ENCODE measurements around the gene LTA.

Gene LTA

DNA sequence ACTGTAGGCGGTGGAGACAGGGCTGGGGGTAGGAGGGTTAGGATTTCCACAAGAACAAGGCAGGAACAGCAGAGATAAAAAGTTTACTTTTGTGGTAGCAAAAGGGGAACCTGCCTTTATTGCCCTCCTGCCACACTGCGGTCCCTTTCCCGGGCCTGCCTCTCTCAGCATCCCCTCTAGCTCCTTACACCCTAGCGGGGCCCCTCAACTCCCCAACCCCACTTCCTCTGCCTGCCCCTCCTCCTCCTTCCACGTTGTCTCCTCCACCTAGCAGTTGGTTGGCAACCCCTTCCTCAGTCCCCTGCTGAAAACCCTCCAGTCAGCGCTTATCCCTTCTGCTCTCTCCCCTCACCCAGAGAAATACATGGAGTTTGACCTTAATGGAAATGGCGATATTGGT lies 43.7 kb downstream of the LTA start:
- Histone ChIP-seq H3K4me3 (peak overlapping the region in 6 of 10 experiments; percentile 18 to 62 (median 58); a peak in 11 of 20 replicates), H3K9ac (peak overlapping the region in 9 of 11 experiments; percentile 1 to 82 (median 57); a peak in 18 of 22 replicates), H3K4me1 (peaks cover 27 to 74% (median 40%) of the 10 kb centered on the region in 10 experiments), H4K20me1 (no peaks in the 10 kb centered on the region; a peak in 2 of 22 replicates), H3K9me3 (replicated peaks in 1 of 11) (no peaks in the 10 kb centered on the region), H3K27ac (peak overlapping the region in 9 of 11 experiments; percentile 29 to 83 (median 73); a peak in 17 of 22 replicates), H3K36me3 (peaks cover 0 to 5% (median 0%) of the 10 kb centered on the region in 11 experiments; a peak in 1 of 22 replicates), H3K4me2 (peak overlapping the region; percentile 66 to 99 (median 84)), H3K27me3 (peaks cover 0 to 4% (median 0%) of the 10 kb centered on the region in 11 experiments; a peak in 2 of 22 replicates)
- no peak for TF ChIP-seq Cebpa-rat (IDR thresholded peaks at IDR 0.05)

DNA sequence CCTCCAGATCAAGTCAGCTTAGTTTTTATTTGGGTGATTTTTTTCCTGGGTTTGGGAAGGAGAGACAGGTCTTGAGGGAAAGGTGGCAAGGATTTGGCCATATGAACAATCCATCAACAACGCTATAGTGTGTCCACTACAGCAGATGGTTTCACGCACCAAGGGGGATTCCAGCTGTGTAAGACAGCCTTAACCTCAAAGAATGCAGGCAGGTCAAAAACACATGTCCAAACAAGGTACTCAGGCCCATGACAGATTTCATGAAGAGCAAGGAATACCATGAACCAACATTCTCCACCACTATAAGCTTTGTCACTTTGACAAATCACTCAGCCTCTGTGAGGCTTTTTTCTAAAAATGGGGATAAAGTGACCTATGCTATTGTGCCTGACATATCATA lies 44.9 kb downstream of the LTA start:
- Histone ChIP-seq H3K27ac (peak overlapping the region in 3 of 11 experiments; percentile 78 to 83 (median 82); a peak in 5 of 22 replicates), H4K20me1 (peaks cover under 1 to 12% (median 6%) of the 10 kb centered on the region in 11 experiments; a peak in 19 of 22 replicates), H3K4me1 (peaks cover 33 to 72% (median 46%) of the 10 kb centered on the region in 10 experiments), H3K9ac (peak overlapping the region in 4 of 11 experiments; percentile 27 to 82 (median 80); a peak in 6 of 22 replicates), H3K4me2 (peak overlapping the region in 7 of 11 experiments; percentile 74 to 99 (median 95); a peak in 14 of 22 replicates), H3K27me3 (peaks cover 0 to 4% (median 0%) of the 10 kb centered on the region in 11 experiments; a peak in 2 of 22 replicates), H3K9me3 (replicated peaks in 1 of 11) (no peaks in the 10 kb centered on the region), H3K4me3 (peak overlapping the region in 3 of 10 experiments; percentile 56 to 62 (median 62); a peak in 6 of 20 replicates), H3K36me3 (peaks cover 0 to 6% (median 5%) of the 10 kb centered on the region in 11 experiments; a peak in 10 of 22 replicates)
- TF ChIP-seq Cebpa-rat (IDR thresholded peaks at IDR 0.05): no peak

DNA sequence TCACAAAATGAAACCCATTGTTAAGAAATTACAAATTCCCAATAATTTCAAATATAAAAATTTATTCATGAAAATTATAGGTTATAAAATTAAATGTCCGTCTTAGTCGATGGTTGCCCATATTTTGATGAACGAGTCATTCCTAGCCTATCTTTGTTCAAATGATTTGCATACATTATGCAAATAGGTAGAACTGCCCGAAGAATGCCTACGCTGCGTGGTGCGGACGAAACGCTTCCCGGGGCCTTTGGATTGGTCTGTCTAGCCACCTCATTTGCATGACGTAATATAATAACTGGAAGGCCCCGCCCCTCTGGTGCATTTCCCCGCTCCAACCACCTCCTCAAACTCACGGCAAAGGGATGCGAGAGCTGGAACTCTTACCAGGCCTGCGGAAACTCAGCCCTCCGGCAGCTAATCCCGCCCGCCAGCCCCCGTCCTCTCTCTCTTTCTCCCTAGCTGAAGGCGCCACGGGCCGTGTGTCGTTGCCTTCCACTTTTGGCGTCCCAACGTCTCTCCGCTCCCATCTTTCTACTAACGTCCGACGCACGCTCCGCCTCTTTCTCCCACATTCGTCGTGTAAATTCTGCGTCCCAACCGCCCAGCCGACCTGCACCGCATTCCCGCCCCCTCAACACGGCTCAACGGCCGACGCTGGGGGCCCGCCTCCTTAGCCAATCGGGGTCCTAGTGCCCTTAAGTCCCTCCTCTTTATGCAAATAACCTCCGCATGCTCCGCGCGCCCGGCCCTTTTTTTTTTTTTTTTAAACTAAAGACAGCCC lies 47.9 kb downstream of the LTA start:
- no peak for TF ChIP-seq Cebpa-rat (IDR thresholded peaks at IDR 0.05)
- Histone ChIP-seq H3K36me3 (peaks cover 20 to 36% (median 35%) of the 10 kb centered on the region in 11 experiments), H3K4me1 (peaks cover 35 to 72% (median 42%) of the 10 kb centered on the region in 10 experiments), H3K27ac (peak overlapping the region; percentile 87 to 99 (median 98)), H4K20me1 (peaks cover 26 to 42% (median 36%) of the 10 kb centered on the region in 11 experiments; a peak in 20 of 22 replicates), H3K9me3 (replicated peaks in 1 of 11) (no peaks in the 10 kb centered on the region), H3K27me3 (no peaks in the 10 kb centered on the region), H3K9ac (peak overlapping the region; percentile 87 to 99 (median 99)), H3K4me3 (peak overlapping the region; percentile 67 to 99 (median 94)), H3K4me2 (peak overlapping the region; percentile 58 to 96 (median 75))

DNA sequence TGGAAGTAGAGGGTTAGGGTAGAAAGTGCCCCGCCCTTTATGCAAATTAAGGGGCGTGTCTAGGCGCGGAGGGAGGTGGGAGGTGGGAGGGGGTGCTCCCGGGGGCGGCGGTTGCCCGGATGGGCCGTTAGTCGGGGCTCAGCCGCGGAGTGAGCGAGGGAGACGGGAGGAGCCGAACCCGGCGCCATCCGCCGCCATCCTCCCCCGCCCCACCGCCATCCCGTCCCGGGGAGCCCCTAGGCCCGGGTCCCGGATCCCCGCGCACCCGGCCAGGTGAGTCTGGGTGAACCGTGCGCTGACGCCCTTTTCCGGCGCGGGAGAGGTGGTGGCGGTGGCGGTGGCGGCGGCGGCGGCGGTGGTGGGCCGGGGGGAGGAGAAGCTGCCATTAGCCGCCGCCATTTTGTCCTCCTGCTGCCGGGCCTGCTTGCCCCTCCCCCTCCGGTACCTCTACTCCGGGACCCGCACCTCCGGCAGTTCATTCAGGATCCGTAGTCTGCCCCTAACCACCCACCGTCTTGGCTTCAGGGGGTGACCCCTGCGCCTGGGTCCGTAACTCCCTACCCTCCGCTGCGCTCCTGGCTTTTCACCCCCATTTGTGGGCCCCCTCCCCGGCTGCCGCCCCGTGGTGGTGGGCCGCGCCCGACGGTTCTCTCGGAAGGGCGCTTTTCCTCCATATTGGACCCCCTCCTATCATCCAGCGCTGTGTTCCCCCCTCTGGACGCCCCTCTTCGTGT lies 48.7 kb downstream of the LTA start, which contains the start of gene PRRC2A:
PRRC2A (plus strand) TSS at position 130 of the 734 bp plus-strand sequence. CDS start 2,075 bp downstream, outside the sequence.
- H3K4me1 ChIP-seq: peaks cover 27 to 64% (median 35%) of the 10 kb centered on the region in 10 experiments
- TF ChIP-seq Cebpa-rat (IDR thresholded peaks at IDR 0.05): no peak
- H3K4me2 ChIP-seq: peak within 1 kb of the TSS; percentile 93 to 100 (median 96)
- H3K9me3 ChIP-seq (replicated peaks in 1 of 11): no peaks in the 10 kb centered on the region
- peak within 1 kb of the TSS; percentile 89 to 99 (median 96) for H3K4me3 ChIP-seq
- H3K36me3 ChIP-seq: peaks cover 28 to 44% (median 42%) of the 10 kb centered on the region in 11 experiments
- H4K20me1 ChIP-seq: peaks cover 26 to 50% (median 43%) of the 10 kb centered on the region in 11 experiments; a peak in 20 of 22 replicates
- no peaks in the 10 kb centered on the region for H3K27me3 ChIP-seq
- H3K9ac ChIP-seq: peak within 1 kb of the TSS; percentile 94 to 99 (median 99)
- peak within 1 kb of the TSS; percentile 92 to 99 (median 98) for H3K27ac ChIP-seq

DNA sequence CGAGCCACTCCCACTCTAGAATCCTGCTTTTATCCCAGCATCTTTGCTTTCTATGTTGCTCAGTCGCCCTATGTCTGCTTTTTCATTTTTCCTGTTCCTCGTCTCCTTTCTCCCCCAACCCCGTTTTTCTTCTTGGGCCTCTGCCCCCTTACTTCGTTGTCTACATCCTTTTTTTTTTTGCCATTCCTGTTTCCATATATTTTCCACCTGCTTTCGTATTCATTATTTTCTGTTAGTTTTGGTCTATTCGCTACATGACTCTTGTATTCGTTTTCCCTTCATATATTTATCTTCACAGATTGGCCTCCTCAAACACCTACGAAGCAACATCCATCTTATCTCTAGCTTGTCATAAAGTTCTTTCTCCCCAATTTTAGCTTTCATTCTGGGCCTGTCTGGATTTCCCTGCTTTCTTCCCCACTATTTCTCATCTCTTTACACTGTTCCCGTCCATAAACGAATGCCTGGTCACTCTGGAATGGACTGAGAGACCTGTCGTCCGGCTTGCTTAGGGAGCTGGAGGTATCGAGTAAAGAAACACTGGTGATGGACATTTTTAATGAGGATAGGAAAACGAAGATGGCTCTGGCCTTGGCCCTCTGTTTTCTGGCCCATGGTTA lies 49.3 kb downstream of the LTA start:
- peak overlapping the region; percentile 94 to 99 (median 99) for H3K9ac ChIP-seq
- H3K27ac ChIP-seq: peak overlapping the region; percentile 88 to 99 (median 98)
- no peaks in the 10 kb centered on the region for H3K27me3 ChIP-seq
- peaks cover 35 to 50% (median 49%) of the 10 kb centered on the region in 11 experiments for H3K36me3 ChIP-seq
- H3K4me1 ChIP-seq: peaks cover 20 to 57% (median 28%) of the 10 kb centered on the region in 10 experiments
- TF ChIP-seq Cebpa-rat (IDR thresholded peaks at IDR 0.05): no peak
- H3K9me3 ChIP-seq (replicated peaks in 1 of 11): no peaks in the 10 kb centered on the region
- H3K4me3 ChIP-seq: peak overlapping the region; percentile 89 to 99 (median 96)
- peak overlapping the region; percentile 93 to 100 (median 96) for H3K4me2 ChIP-seq
- peaks cover 32 to 57% (median 50%) of the 10 kb centered on the region in 11 experiments; a peak in 20 of 22 replicates for H4K20me1 ChIP-seq

DNA sequence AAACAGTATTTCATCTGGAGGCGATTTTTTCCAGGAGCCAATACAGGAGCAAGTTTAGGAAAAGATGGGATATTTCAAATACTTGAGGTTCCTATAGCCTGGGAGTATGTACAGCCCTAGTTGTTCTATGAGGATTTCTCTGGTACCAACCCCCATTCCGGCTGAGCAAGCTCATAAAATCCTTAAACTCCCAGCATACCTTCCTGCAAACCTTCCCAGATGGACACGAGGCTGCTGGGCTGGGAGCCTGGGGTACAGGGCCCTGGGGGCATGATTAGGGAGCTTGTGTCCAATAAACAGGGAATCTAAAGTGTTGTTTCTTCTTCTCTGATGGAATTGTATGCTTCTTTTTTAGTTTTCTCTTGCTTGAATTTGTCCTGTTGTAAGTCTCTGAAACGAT lies 49.9 kb downstream of the LTA start:
- Histone ChIP-seq H3K27ac (peak overlapping the region in 10 of 11 experiments; percentile 96 to 99 (median 98); a peak in 20 of 22 replicates), H3K4me1 (peaks cover 17 to 52% (median 23%) of the 10 kb centered on the region in 10 experiments), H3K4me3 (peak overlapping the region; percentile 89 to 99 (median 96)), H3K36me3 (peaks cover 40 to 56% (median 55%) of the 10 kb centered on the region in 11 experiments), H3K4me2 (peak overlapping the region; percentile 93 to 100 (median 96)), H3K9me3 (replicated peaks in 1 of 11) (no peaks in the 10 kb centered on the region), H3K9ac (peak overlapping the region; percentile 94 to 99 (median 99)), H4K20me1 (peaks cover 35 to 62% (median 55%) of the 10 kb centered on the region in 11 experiments; a peak in 20 of 22 replicates), H3K27me3 (no peaks in the 10 kb centered on the region)
- no peak for TF ChIP-seq Cebpa-rat (IDR thresholded peaks at IDR 0.05)

DNA sequence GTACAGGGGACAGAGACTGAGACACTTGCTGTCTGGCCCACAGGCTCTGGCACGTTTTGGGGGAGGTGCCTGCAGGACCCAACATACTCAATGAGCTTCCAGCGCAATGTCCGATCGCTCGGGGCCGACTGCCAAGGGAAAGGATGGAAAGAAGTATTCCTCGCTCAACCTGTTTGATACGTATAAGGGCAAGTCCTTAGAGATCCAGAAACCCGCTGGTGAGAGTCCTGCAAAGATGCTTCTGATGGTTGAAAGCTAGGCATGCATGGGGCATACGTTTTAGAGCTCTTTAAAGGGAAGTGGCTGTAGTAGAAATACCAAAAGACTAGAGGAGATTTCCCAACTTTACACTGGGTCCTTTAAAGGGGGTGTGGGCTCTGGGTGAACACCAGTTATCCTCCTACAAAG lies 50.6 kb downstream of the LTA start:
- H3K4me2 ChIP-seq: peak overlapping the region; percentile 93 to 100 (median 96)
- peaks cover 38 to 69% (median 62%) of the 10 kb centered on the region in 11 experiments; a peak in 20 of 22 replicates for H4K20me1 ChIP-seq
- H3K4me3 ChIP-seq: peak overlapping the region; percentile 89 to 99 (median 96); a peak in 17 of 20 replicates
- peak overlapping the region; percentile 94 to 99 (median 99); a peak in 21 of 22 replicates for H3K9ac ChIP-seq
- no peak for TF ChIP-seq Cebpa-rat (IDR thresholded peaks at IDR 0.05)
- H3K9me3 ChIP-seq (replicated peaks in 1 of 11): no peaks in the 10 kb centered on the region
- no peaks in the 10 kb centered on the region for H3K27me3 ChIP-seq
- peak overlapping the region in 6 of 11 experiments; percentile 96 to 99 (median 98); a peak in 5 of 22 replicates for H3K27ac ChIP-seq
- H3K4me1 ChIP-seq: peaks cover 17 to 45% (median 23%) of the 10 kb centered on the region in 10 experiments
- peaks cover 47 to 63% (median 62%) of the 10 kb centered on the region in 11 experiments for H3K36me3 ChIP-seq

Data from BLaER1 treated with 17β-estradiol and CSF1 and Interleukin-3, amounts not matched to agents 10 nM and 100 nM (cell line).